B cell (primary cell): ENCODE measurements around the gene KCNK2. TPM values are rescaled to one million over a fixed set of nuclear protein-coding genes. Genes with fewer than 3 reads are reported as not detected.

Experiments
- ATAC-seq: fragments of 200-7000 bp; cut with Tn5 transposase; one replicate; pipeline ENCODE4 v1.10.0; 2021; ENCODE audit warnings: low read depth, mild to moderate bottlenecking, moderate number of reproducible peaks, moderate library complexity
- CTCF ChIA-PET: fragments of 350-600 bp; sonication (Branson Sonifier 250); formaldehyde crosslinking; loops from one replicate; lab custom pipeline; 2021; ENCODE audit warnings: antibody characterized with exemption, inconsistent platforms; lab: Charles Lee
- POLR2A ChIA-PET: fragments of 350-600 bp; sonication (Branson Sonifier 250); formaldehyde crosslinking; loops from one replicate; lab custom pipeline; 2021; ENCODE audit warnings: antibody characterized with exemption; lab: Charles Lee
- DNase-seq: peaks from one replicate; pipeline ENCODE4 v3.0.0; 2013
- H2AFZ ChIP-seq: 2 replicates; pipeline ENCODE4 v1.6.1; 2012; ENCODE audit warnings: mild to moderate bottlenecking, low read depth, low read length; ENCODE audit not compliant: insufficient read depth, poor library complexity, severe bottlenecking
- H3K27ac ChIP-seq, 2 donors: 1 replicate in 1 of 2; 2 replicates in 1 of 2; pipeline ENCODE4 v1.5.1; 2012 to 2013; ENCODE audit warnings: low read length in 2 of 2, mild to moderate bottlenecking in 2 of 2, moderate library complexity in 1 of 2
- H3K27me3 ChIP-seq, 4 experiments: fragments of 200-600 bp in 1 of 4; sonication (generic) in 1 of 4; replicated peaks in 1 of 4; 1 replicate in 2 of 4; 2 replicates in 2 of 4; pipeline versions ENCODE4 v1.6.1 to v1.7.0; 2013 to 2016; ENCODE audit warnings: low read length in 3 of 4, mild to moderate bottlenecking in 2 of 4, mixed read lengths in 1 of 4, moderate library complexity in 1 of 4; ENCODE audit not compliant: insufficient read depth in 4 of 4, control insufficient read depth in 3 of 4; ENCODE audit errors: control extremely low read depth in 1 of 4
- H3K36me3 ChIP-seq, 2 experiments: replicated peaks in 1 of 2; 1 replicate in 1 of 2; 2 replicates in 1 of 2; pipeline versions ENCODE4 v1.6.1 to v1.7.1; 2013; ENCODE audit warnings: low read length in 1 of 2; ENCODE audit not compliant: insufficient read depth in 2 of 2, control insufficient read depth in 1 of 2; ENCODE audit errors: control extremely low read depth in 1 of 2, extremely low read depth in 1 of 2
- H3K4me1 ChIP-seq, 2 donors: fragments of 200-600 bp in 1 of 2; sonication (generic) in 1 of 2; 1 replicate in 1 of 2; 2 replicates in 1 of 2; pipeline versions ENCODE4 v1.5.1 to v1.6.1; 2013 to 2017; ENCODE audit warnings: low read length in 2 of 2; ENCODE audit not compliant: control insufficient read depth in 2 of 2, insufficient read depth in 2 of 2
- H3K4me2 ChIP-seq: replicated peaks from 2 replicates; pipeline ENCODE3; 2012; ENCODE audit warnings: mild to moderate bottlenecking, low read depth, low read length; ENCODE audit not compliant: poor library complexity, severe bottlenecking
- H3K4me3 ChIP-seq, 5 experiments: fragments of 200-600 bp in 1 of 5; sonication (generic) in 1 of 5; 1 replicate in 3 of 5; 2 replicates in 2 of 5; pipeline versions ENCODE4 v1.5.1 to v1.7.0; 2011 to 2016; ENCODE audit warnings: low read length in 4 of 5, mild to moderate bottlenecking in 4 of 5, low read depth in 2 of 5, control low read depth in 1 of 5, moderate library complexity in 1 of 5; ENCODE audit not compliant: insufficient read depth in 1 of 5; ENCODE audit errors: control extremely low read depth in 1 of 5, extremely low read depth in 1 of 5
- H3K79me2 ChIP-seq: fragments of 200-600 bp; sonication (generic); one replicate; pipeline ENCODE4 v1.6.0; 2016; ENCODE audit warnings: low read length; ENCODE audit not compliant: control insufficient read depth, insufficient read depth
- H3K9ac ChIP-seq: fragments of 200-600 bp; sonication (generic); 2 replicates; pipeline ENCODE4 v1.6.1; 2017; ENCODE audit warnings: mild to moderate bottlenecking, low read length, moderate library complexity
- H3K9me3 ChIP-seq, 3 donors: one replicate each; pipeline versions ENCODE4 v1.6.1 to v1.7.1; 2013; ENCODE audit warnings: low read length in 2 of 3; ENCODE audit not compliant: control insufficient read depth in 2 of 3, insufficient read depth in 1 of 3; ENCODE audit errors: control extremely low read depth in 1 of 3
- H4K20me1 ChIP-seq: 2 replicates; pipeline ENCODE4 v1.6.0; 2012; ENCODE audit warnings: mild to moderate bottlenecking, low read length; ENCODE audit not compliant: insufficient read depth, control insufficient read depth, poor library complexity, severe bottlenecking
- H3K27ac Mint-ChIP-seq: one replicate; pipeline ENCODE4 v1.8.0; 2021; ENCODE audit warnings: mixed read lengths
- H3K27me3 Mint-ChIP-seq: one replicate; pipeline ENCODE4 v1.8.0; 2021; ENCODE audit warnings: mixed read lengths
- H3K4me1 Mint-ChIP-seq: one replicate; pipeline ENCODE4 v1.8.0; 2021; ENCODE audit warnings: mixed read lengths
- H3K4me3 Mint-ChIP-seq: one replicate; pipeline ENCODE4 v1.8.0; 2021; ENCODE audit warnings: mixed read lengths
- H3K9me3 Mint-ChIP-seq: one replicate; pipeline ENCODE4 v1.8.0; 2022; ENCODE audit warnings: mixed read lengths; ENCODE audit not compliant: insufficient read depth
- EZH2 ChIP-seq: IDR thresholded peaks from 2 replicates; pipeline ENCODE4 v1.6.1; 2012; ENCODE audit warnings: borderline replicate concordance, low read depth, mild to moderate bottlenecking, moderate library complexity, low read length; ENCODE audit not compliant: insufficient read depth, poor library complexity, severe bottlenecking
- intact Hi-C: fragments of 100-400 bp; cut with micrococcal nuclease; formaldehyde crosslinking; loops from one replicate; pipeline ENCODE4 v1.10.0; 2022
- polyA plus RNA-seq: library from polyadenylated mRNA; depleted of rRNA; stranded (reverse); fragments of >200 nt; gene quantifications from 2 replicates; pipeline ENCODE4 v1.2.3, GENCODE V29; 2012
- total RNA-seq, 2 donors: library from RNA; stranded (reverse); fragments of 120-200 nt in 1 of 2; gene quantifications; 1 replicate in 1 of 2; 2 replicates in 1 of 2; pipeline versions ENCODE4 v1.2.3 to v1.2.4, GENCODE V29; 2013 to 2022
- TF ChIP-seq, protein P1 (sequence below): fragments of 200-600 bp; IDR thresholded peaks from one replicate; pipeline ENCODE4 v1.8.0; 2022; ENCODE audit warnings: antibody characterized with exemption, mild to moderate bottlenecking

KCNK2 gene
- total and polyA plus RNA-seq, 2 donors (not counting 1 experiment from before 2014, with no cell fraction given) = not detected

DNA sequence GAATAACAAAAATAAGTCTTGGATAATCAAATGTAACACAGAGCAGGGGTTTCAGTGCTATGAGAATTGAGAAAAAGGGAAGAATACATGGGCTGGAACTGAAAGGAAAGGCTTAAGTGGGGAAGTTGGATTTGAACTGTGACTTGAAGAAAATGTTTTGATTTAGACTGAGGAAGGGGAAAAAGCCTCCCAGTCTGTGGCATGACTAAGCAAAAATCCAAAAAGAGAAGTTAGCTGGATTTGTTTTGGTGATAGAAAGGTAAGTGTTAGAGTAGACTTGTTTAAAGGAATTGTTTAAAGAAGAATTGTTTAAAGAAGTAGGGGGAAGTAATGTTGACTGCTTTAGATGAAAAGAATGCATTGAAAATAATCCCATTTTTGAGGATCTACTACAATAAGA lies 46.0 kb downstream of the KCNK2 start:
- Histone ChIP-seq H3K27ac (no peak overlapping the region), H3K4me3 (no peak overlapping the region), H4K20me1 (no peaks in the 10 kb centered on the region), H3K4me2 (no peak overlapping the region), H3K9ac (no peak overlapping the region), H3K4me1 (no peaks in the 10 kb centered on the region), H3K9me3 (no peaks in the 10 kb centered on the region), H3K79me2 (no peaks in the 10 kb centered on the region), H3K27me3 (no peaks in the 10 kb centered on the region), H2AFZ (no peak overlapping the region), H3K36me3 (no peaks in the 10 kb centered on the region)
- TF ChIP-seq, protein P1, sequence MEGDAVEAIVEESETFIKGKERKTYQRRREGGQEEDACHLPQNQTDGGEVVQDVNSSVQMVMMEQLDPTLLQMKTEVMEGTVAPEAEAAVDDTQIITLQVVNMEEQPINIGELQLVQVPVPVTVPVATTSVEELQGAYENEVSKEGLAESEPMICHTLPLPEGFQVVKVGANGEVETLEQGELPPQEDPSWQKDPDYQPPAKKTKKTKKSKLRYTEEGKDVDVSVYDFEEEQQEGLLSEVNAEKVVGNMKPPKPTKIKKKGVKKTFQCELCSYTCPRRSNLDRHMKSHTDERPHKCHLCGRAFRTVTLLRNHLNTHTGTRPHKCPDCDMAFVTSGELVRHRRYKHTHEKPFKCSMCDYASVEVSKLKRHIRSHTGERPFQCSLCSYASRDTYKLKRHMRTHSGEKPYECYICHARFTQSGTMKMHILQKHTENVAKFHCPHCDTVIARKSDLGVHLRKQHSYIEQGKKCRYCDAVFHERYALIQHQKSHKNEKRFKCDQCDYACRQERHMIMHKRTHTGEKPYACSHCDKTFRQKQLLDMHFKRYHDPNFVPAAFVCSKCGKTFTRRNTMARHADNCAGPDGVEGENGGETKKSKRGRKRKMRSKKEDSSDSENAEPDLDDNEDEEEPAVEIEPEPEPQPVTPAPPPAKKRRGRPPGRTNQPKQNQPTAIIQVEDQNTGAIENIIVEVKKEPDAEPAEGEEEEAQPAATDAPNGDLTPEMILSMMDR = no peak
- TF ChIP-seq EZH2 = no peak
- ChIA-PET POLR2A (no interaction called here), CTCF (no interaction called here)
- DNase-seq = no peak
- H3K4me1 Mint-ChIP-seq = no peaks in the 10 kb centered on the region
- intact Hi-C loops = no loop called here
- no peak overlapping the region for H3K27ac Mint-ChIP-seq
- peaks cover 2% of the 10 kb centered on the region for H3K9me3 Mint-ChIP-seq
- no peak for ATAC-seq
- H3K27me3 Mint-ChIP-seq = no peaks in the 10 kb centered on the region
- no peak overlapping the region for H3K4me3 Mint-ChIP-seq

DNA sequence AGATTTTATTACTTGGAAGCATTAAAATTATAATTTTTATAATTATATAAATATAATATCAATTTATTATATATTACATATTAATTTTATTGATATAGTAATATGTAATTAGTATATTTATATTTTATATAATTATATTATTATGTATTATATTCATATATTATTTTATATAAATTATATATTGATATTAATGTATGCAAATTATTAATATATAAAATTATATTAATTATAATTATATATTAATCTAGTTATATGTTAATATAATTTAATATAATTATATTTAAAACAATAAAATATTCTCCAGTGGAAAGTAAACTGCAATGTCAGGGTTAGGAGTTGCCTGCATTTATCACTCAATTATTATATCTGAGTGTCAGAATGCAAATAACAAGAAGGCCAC lies 48.8 kb downstream of the KCNK2 start:
- no peak overlapping the region for H3K27ac Mint-ChIP-seq
- Histone ChIP-seq H3K4me3 (no peak overlapping the region), H3K36me3 (no peaks in the 10 kb centered on the region), H2AFZ (no peak overlapping the region), H3K27me3 (no peaks in the 10 kb centered on the region), H3K9ac (no peak overlapping the region), H3K4me1 (no peaks in the 10 kb centered on the region), H3K9me3 (no peaks in the 10 kb centered on the region), H3K4me2 (no peak overlapping the region), H3K79me2 (no peaks in the 10 kb centered on the region), H3K27ac (no peak overlapping the region), H4K20me1 (no peaks in the 10 kb centered on the region)
- no peak overlapping the region for H3K4me3 Mint-ChIP-seq
- no peaks in the 10 kb centered on the region for H3K4me1 Mint-ChIP-seq
- ChIA-PET CTCF (no interaction called here), POLR2A (no interaction called here)
- DNase-seq (no peak), ATAC-seq (no peak)
- intact Hi-C loops = no loop called here
- no peak for TF ChIP-seq EZH2
- TF ChIP-seq, protein P1 = no peak
- no peaks in the 10 kb centered on the region for H3K9me3 Mint-ChIP-seq
- no peaks in the 10 kb centered on the region for H3K27me3 Mint-ChIP-seq
